Tibial nerve (tissue), 4 donors: ENCODE data around the gene MRPL52. TPM values are rescaled to one million over a fixed set of nuclear protein-coding genes. Genes with fewer than 3 reads are reported as not detected.
"Not testable (repeated sequence)": the region's sequence is repeated elsewhere in the genome, so short reads cannot be mapped to it uniquely, and the experiment has no call there.

Experiments
- DNase-seq, 2 donors: peaks; one replicate each; pipeline ENCODE4 v3.0.0-alpha.2; 2019; ENCODE audit warnings: low spot score in 2 of 2
- H3K27ac ChIP-seq, 4 donors: fragments of 200-600 bp; sonication (generic) in 3 of 4; one replicate each; pipeline ENCODE4 v1.5.1; 2017 to 2019; ENCODE audit warnings: mild to moderate bottlenecking in 1 of 4
- H3K27me3 ChIP-seq, 2 donors: fragments of 200-600 bp; sonication (generic) in 1 of 2; one replicate each; pipeline versions ENCODE4 v1.5.1 to v1.6.0; 2017 to 2019
- H3K36me3 ChIP-seq, 3 donors: fragments of 200-600 bp; sonication (generic); one replicate each; pipeline ENCODE4 v1.5.1; 2018 to 2019
- H3K4me1 ChIP-seq, 4 donors: fragments of 200-600 bp; sonication (generic) in 3 of 4; one replicate each; pipeline ENCODE4 v1.5.1; 2017 to 2019
- H3K4me3 ChIP-seq, 4 donors: fragments of 200-600 bp; sonication (generic) in 3 of 4; one replicate each; pipeline ENCODE4 v1.5.1; 2017 to 2019; ENCODE audit warnings: mild to moderate bottlenecking in 1 of 4, moderate library complexity in 1 of 4
- H3K9me3 ChIP-seq, 4 donors: fragments of 200-600 bp; sonication (generic) in 3 of 4; one replicate each; pipeline ENCODE4 v1.5.1; 2017 to 2019
- CTCF ChIP-seq, 5 experiments: fragments of 200-600 bp in 3 of 5; fragments of 450-650 bp in 2 of 5; sonication (generic) in 3 of 5; IDR thresholded peaks; one replicate each; pipeline ENCODE4 v1.5.1; 2016 to 2019; ENCODE audit warnings: antibody characterized with exemption in 5 of 5, mild to moderate bottlenecking in 3 of 5, moderate library complexity in 2 of 5
- EP300 ChIP-seq, 2 donors: sonication (generic); formaldehyde crosslinking; IDR thresholded peaks; one replicate each; pipeline ENCODE4 v1.6.1; 2017; ENCODE audit warnings: antibody characterized with exemption in 2 of 2, mild to moderate bottlenecking in 1 of 2
- POLR2A ChIP-seq, 2 donors: fragments of 450-650 bp; IDR thresholded peaks; one replicate each; pipeline ENCODE4 v1.6.1; 2017; ENCODE audit warnings: antibody characterized with exemption in 2 of 2, mild to moderate bottlenecking in 2 of 2, moderate library complexity in 2 of 2
- WGBS, 2 donors: methylation state at CpG; one replicate each; pipeline ENCODE4 v1.1.5; 2018; 5-methylcytosine and 5-hydroxymethylcytosine counted together
- total RNA-seq, 4 donors: library from RNA; depleted of rRNA; stranded (reverse); fragments of >200 nt; gene quantifications; one replicate each; pipeline ENCODE4 v1.1.0, GENCODE V29; 2016

Gene MRPL52
- total RNA-seq, 4 donors from 2014 or later, result 26.7 to 44.0 (median 30.2) TPM

DNA sequence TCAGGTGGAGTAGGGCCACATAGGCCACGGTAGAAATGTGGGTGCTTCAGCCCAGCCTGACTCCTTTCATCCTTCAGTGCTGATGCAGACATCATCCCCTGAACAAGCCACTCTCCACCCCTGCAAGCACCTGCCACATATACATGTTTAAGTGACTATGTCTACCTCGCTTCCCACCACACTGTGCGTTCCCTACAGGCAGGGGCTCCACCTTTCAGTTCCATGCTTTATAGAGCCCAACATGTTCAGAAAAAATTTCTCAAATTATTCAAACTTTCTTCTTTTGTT is 26.1 kb upstream of the MRPL52 start:
- H3K9me3 ChIP-seq, result no peaks in the 10 kb centered on the region
- DNase-seq, result no peak

DNA sequence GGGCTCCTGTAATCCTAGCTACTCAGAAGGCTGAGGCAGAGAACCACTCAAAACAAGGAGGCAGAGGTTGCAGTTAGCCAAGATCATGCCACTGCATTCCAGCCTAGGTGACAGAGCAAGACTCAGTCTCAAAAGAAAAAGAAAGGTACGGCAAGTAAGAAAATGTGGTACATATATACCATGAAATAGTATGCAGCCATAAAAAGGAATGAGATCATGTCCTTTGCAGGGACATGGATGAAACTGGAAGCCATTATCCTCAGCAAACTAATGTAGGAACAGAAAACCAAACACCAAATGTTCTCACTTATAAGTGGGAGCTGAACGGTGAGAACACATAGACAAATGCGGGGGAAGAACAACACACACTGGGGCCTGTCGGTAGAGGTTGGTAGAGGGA is 24.5 kb upstream of the MRPL52 start:
- H3K4me1 ChIP-seq, H3K27ac ChIP-seq, DNase-seq, H3K9me3 ChIP-seq, H3K27me3 ChIP-seq, H3K4me3 ChIP-seq, H3K36me3 ChIP-seq: not testable (repeated sequence)
- WGBS, 2 donors, result 81 to 97% methylated on average over 4 of the region's 4 CpGs

More for the DNA sequence above, 26.1 kb upstream of the MRPL52 start:
- Histone ChIP-seq H3K36me3 (no peaks in the 10 kb centered on the region), H3K27ac (no peak overlapping the region), H3K4me3 (no peak overlapping the region), H3K4me1 (no peaks in the 10 kb centered on the region), H3K27me3 (no peaks in the 10 kb centered on the region)
- TF ChIP-seq CTCF (IDR thresholded peaks at IDR 0.05) (no peak), EP300 (IDR thresholded peaks at IDR 0.05) (no peak), POLR2A (IDR thresholded peaks at IDR 0.05) (no peak)
- WGBS, 2 donors, result 77 to 83% methylated on average over 3 of the region's 3 CpGs

DNA sequence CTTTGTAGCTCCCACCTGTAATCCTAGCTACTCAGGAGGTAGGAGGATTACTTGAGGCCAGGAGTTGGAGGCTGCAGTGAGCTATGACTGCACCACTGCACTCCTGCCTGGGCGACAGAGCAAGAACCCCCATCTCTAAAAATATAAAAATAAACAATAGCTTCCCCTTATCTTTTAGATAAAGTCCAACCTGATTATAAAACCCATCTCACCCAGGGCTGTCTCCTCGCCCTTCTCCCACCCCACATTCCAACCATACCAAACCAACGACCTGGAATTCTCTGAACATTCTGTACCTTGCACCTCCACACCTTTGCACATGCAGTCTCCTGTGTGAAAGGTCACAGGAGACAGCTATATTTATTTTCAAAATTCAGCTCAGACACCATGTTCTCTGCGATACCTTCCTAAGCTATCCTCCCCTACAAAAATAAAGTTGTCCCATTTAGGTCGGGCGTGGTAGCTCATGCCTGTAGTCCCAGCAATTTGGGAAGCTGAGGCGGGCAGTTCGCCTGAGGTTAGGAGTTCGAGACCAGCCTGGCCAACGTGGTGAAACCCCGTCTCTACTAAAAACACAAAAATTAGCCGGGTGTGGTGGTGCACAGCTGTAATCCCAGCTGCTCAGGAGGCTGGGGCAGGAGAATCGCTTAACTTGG is 22.1 kb upstream of the MRPL52 start:
- Histone ChIP-seq H3K4me3 (no peak overlapping the region), H3K36me3 (no peaks in the 10 kb centered on the region), H3K27ac (no peak overlapping the region), H3K4me1 (no peaks in the 10 kb centered on the region), H3K9me3 (no peaks in the 10 kb centered on the region), H3K27me3 (no peaks in the 10 kb centered on the region)
- WGBS, 2 donors, result 76 to 79% methylated on average over 13 of the region's 13 CpGs
- TF ChIP-seq POLR2A (IDR thresholded peaks at IDR 0.05), result no peak
- no peak for DNase-seq

GRCh38 chr14:22808388-22809209 is 21.1 kb upstream of the MRPL52 start:
- Histone ChIP-seq H3K4me1 (no peaks in the 10 kb centered on the region), H3K9me3 (no peaks in the 10 kb centered on the region), H3K27me3 (no peaks in the 10 kb centered on the region), H3K27ac (peak overlapping the region in 1 of 4 donors; percentile 64), H3K4me3 (no peak overlapping the region), H3K36me3 (no peaks in the 10 kb centered on the region)
- no peak for TF ChIP-seq POLR2A (IDR thresholded peaks at IDR 0.05)
- no peak for TF ChIP-seq EP300 (IDR thresholded peaks at IDR 0.05)
- no peak for TF ChIP-seq CTCF (IDR thresholded peaks at IDR 0.05)
- WGBS, 2 donors, result 80 to 85% methylated on average over 5 of the region's 5 CpGs
- DNase-seq, result no peak

DNA sequence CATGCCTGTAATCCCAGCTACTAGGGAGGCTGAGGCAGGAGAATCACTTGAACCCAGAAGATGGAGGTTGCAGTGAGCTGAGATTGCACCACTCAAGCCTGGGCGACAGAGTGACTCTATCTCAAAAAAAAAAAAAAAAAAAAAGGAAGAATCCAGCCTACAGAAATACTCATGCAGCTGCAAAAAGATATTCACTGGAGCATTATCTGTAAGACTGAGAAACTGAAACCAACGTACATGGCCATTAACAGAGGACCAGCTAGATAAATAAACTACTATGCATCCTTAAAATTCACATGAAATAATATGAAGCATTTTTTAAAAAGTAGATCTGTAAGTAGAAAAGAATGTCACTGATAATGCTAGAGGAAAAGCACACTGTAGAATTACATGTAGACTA is 18.0 kb upstream of the MRPL52 start:
- TF ChIP-seq POLR2A (IDR thresholded peaks at IDR 0.05), result no peak
- TF ChIP-seq CTCF (IDR thresholded peaks at IDR 0.05), result no peak
- no peak for TF ChIP-seq EP300 (IDR thresholded peaks at IDR 0.05)
- H3K27ac ChIP-seq, result no peak overlapping the region
- no peaks in the 10 kb centered on the region for H3K27me3 ChIP-seq
- DNase-seq, result no peak
- H3K36me3 ChIP-seq, result no peaks in the 10 kb centered on the region
- 29 to 41% methylated on average over 2 of the region's 2 CpGs for WGBS, 2 donors
- no peaks in the 10 kb centered on the region for H3K4me1 ChIP-seq
- H3K4me3 ChIP-seq, result no peak overlapping the region
- no peaks in the 10 kb centered on the region for H3K9me3 ChIP-seq

- Histone ChIP-seq H3K4me3 (no peak overlapping the region), H3K36me3 (no peaks in the 10 kb centered on the region), H3K9me3 (no peaks in the 10 kb centered on the region), H3K27me3 (no peaks in the 10 kb centered on the region), H3K27ac (no peak overlapping the region), H3K4me1 (no peaks in the 10 kb centered on the region)
- 84% methylated on average over 4 of the region's 4 CpGs for WGBS, 2 donors
- no peak for DNase-seq
- TF ChIP-seq POLR2A (IDR thresholded peaks at IDR 0.05) (no peak), CTCF (IDR thresholded peaks at IDR 0.05) (no peak), EP300 (IDR thresholded peaks at IDR 0.05) (no peak)
These were observed 16.9 kb upstream of the MRPL52 start for GRCh38 chr14:22812744-22813143.
